HG02981 (cell line): ENCODE results near the gene MYRIP.
A peak's percentile ranks its signal among the peaks of the same experiment; 100 is the strongest.
"Not testable (repeated sequence)": the region's sequence is repeated elsewhere in the genome, so short reads cannot be mapped to it uniquely, and the experiment has no call there.

Experiments used
- ATAC-seq: cut with Tn5 transposase; IDR thresholded peaks from one replicate; pipeline ENCODE4 v1.9.1; 2021; ENCODE audit warnings: mild to moderate bottlenecking, moderate library complexity; ENCODE audit not compliant: unreplicated experiment

MYRIP gene

DNA sequence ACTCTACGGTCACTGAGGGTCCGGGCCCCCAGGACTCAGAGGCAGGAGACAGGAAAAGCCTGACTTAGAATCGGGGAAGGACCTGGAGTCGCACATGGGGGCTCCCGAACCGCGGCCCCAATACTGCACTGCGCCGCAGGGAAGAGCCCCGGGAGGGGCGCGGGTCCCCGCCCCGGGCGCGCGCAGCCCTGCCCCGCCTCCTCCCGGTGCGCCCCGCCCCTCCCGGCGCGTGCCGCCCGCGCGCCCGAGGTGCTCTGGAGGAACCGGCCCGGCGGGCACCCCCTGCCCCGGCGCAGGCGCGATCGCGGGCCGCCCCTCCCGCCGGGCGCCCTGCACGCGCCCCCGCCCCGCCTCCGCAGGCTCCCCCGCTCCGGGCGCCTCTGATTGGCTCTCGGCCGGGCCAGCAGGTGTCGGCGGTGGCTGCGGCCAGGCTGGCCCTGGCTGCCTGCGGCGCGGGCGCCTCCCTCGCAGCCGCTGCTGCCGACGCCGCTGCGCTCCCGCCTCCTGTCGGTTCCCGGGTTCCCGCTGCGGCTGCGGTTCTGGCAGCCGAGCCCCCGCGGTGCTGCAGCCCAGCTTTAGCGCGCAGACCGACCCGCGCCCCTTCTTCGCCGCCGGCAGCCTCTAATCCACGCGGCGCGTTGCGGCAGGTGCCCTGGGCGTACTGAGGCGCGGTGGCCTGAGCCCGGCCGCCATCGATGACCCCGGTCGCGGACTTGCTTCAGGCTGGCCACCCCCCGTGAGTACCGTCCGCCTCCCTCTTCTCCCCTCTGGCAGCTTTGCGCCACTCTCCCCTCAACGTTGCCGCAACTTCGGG, at the start of gene MYRIP:
MYRIP (plus strand) TSS at position 429 of the 814 bp plus-strand sequence. CDS start 91,208 bp downstream, outside the sequence.
- peak; percentile 75 for ATAC-seq

DNA sequence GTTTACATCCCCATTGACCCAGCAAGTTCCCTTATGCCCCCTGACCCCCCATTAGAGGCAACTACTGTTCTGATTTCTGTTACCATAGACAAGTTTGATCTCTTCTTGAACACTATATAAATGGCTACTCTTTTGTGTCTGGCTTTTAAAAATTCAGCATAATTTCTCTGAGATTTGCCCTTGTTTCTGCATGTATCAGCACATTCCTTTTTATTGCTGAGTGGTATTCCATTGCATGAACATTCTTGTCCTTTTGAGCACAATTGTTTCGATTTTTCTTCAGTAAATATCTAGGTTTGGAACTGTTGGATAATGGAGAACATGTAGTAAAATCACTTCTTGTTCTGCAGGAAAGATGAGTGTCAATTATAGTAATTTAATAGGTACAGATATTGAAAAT, 49.1 kb upstream of the MYRIP start:
- ATAC-seq = no peak

DNA sequence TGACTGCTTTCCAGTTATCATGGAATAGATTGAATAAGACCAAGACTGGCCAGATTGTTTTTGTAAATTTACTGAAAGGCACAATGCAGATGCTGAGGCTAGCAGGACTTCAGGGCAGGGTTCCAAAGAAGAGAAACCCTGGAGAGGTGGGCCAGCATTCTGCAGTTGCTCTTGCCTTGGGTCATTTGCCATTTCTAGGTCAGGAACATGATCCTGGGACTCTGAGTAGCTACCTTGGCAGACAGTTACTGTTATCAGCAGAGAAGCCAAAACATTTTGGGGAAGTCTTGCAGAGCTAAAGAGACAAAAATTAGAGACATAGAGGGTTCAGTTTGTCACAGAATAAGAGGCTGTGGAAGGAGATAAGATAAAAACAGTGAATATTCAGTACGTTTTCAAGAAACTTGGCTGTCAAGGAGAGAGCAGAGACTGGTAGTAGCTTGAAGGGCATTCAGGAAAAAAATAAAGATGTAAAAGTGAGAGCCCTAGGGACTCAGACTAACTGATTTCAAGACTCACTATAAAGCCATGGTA, 46.8 kb upstream of the MYRIP start:
- no peak for ATAC-seq

DNA sequence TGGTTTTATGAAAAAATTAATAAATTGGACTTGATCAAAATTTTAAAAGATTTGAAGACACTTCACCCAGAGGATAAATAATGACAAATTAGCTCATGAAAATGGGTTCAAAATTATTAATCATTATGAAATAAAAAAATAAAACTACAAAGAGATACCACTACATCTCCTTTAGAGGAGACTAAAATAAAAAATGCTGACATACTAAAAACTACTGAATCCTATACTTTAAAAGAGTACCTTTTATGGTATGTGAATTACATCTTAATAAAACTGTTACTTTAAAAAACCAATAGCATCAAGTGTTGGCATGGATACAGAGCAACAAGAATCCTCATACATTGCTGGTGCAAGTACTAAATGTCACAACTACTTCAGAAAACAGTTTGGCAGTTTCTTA, 46.0 kb upstream of the MYRIP start:
- ATAC-seq = no peak

DNA sequence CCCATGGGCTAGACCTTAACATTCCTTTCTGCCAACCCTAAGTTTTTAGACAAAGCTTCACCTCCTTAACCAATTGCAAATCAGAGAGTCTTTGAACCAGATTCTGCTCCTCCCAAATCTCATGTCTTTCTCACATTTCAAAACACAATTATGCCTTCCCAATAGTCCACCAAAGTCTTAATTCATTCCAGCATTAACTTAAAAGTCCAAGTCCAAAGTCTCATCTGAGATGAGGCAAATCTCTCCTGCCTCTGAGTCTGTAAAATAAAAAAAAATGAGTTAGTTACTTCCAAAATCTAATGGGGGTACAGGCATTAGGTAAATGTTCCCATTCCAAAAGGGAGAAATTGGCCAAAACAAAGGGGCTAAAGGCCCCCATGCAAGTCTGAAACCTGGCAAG, 43.8 kb upstream of the MYRIP start:
- no peak for ATAC-seq

DNA sequence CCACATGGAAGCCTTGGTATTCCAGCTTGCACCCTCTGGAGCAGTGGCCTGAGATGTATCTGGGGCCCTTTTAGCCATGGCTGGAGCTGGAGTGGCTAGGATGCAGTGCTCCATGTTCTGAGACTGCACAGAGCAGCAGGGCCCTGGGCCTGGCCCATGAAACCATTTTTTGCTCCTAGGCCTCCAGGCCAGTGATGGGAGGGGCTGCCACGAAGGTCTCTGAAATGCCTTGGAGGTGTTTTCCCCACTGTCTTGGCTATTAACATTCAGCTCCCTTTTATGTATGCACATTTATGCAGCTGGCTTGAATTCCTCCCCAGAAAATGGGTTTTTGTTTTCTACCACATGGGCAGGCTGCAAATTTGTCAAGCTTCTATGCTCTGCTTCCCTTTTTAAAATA, 43.0 kb upstream of the MYRIP start:
- ATAC-seq = no peak

DNA sequence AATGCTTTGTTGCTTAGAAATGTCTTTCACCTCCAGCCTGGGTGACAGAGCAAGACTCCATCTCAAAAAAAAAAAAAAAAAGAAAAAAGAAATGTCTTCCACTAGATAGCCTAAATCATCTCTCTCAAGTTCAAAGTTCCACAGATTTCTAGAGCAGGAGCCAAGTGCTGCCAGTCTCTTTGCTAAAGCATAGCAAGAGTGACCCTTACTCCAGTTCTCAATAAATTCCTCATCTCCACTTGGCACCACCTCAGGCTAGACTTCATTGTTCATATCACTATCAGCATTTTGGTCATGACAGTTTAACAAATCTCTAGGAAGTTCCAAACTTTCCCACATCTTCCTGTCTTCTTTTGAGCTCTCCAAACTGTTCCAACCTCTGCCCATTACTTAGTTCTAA, 42.5 kb upstream of the MYRIP start:
- not testable (repeated sequence) for ATAC-seq

DNA sequence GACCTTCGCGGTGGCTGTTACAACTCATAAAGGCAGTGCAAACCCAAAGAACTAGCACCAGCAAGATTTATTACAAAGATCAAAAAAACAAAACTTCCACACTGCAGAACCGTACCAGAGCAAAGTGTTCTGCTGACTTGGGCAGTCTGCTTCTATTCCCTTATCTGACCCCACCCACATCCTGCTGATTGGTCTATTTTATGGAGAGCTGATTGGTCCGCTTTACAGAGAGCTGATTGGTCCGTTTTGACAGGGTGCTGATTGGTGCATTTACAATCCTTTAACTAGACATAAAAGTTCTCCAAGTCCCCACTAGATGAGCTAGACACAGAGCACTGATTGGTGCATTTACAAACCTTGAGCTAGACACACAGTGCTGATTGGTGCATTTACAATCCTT, 31.2 kb upstream of the MYRIP start:
- ATAC-seq = not testable (repeated sequence)

DNA sequence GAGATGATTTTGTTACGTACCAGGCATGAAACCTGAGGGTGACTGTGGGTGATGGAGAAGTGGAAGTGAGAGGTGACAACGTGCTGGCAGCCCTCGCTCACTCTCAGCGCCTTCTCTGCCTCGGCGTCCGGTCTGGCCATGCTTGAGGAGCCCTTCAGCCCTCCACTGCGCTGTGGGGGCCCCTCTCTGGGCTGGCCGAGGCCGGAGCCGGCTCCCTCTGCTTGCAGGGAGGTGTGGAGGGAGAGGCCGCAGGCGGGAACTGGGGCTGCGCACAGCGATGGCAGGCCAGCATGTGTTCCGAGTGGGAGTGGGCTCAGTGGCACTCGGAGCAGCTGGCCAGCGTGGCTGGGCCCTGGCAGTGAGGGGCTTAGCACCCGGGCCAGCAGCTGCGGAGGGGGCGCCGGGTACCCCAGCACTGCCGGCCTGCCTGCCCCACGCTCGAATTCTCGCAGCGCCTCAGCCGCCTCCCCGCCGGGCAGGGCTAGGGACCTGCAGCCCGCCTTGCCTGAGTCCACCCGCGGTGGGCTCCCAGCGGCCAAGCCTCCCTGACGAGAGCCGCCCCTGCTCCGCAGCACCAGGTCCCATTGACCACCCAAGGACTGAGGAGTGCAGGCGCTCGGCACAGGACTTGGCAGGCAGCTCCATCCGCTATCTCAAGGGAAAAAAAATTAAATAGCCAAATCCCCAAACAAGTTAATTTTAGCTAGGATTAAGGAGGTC, 29.7 kb upstream of the MYRIP start:
- no peak for ATAC-seq

DNA sequence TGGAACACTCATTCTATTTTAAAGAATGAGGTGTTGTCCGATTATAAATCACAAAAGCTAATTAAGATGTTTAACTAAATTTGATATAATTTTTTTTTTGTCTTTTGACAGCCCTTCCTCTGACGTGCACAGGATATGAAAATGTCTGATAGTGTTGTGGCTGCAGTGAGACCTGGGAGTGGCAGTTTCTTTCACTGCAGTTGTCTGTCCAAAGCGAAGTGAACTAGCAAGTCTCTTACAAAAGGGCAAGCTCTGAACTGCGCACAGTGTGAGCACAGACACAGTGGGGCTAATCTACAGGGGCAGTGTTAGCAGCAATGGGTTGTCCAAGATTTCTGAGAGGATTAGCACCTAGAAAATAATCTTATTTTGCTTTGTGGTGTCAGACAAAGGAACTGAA, 29.1 kb upstream of the MYRIP start:
- no peak for ATAC-seq

DNA sequence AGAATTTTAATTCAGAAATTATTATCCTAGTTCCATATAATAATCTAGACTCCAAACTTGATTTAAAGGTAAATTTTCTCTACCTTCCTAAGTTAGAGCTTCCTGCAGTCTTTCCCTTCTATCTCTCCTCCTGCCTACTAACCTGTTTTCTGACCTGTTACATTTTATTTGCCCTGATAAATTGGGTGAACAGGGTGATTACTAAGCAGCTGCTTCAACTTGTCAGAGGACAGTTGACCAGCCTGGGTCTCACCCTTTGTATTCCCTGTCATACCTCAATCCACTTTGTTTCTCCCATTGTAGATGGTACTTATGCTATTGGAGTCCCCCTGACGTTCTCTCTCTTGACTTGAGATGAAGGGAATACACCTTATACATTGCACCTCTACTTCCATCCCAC, 28.4 kb upstream of the MYRIP start:
- no peak for ATAC-seq

DNA sequence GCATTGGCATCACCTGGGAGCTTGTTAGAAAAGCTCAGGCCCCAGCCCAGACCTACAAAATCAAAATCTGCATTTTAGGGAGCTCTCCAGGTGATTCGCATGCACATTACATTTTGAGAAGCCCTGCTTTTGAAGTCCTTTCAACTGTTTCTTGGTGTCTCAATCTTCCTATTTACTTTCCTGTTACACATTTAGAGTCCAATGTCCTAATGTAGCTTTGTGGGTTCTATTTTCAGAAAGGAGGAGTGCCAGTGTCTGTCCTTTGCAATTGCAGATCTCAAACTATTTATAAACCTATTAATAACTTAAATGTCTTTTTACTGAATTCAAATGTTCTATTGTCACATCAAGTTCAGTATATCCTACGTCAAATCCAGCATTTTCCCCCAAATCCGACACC, 27.8 kb upstream of the MYRIP start:
- no peak for ATAC-seq

DNA sequence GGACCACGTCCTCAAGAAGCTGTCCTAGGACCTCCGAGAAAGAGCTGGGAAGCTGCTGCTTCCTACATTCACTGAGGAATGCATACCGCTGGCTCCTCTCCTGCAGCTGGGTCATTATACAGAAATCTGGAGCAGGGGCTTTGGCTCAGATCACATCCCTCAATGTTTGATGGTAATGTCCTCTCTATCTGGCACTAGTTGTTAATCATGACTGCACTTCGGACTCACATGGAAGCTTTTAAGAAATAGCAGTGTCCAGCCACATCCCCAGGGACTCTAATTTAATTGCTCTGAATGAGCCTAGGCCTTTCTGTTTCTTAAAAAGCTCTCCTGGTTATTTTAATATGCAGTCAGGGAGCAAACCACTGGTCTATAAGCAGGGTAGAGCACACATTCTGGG, 25.7 kb upstream of the MYRIP start:
- ATAC-seq = no peak

DNA sequence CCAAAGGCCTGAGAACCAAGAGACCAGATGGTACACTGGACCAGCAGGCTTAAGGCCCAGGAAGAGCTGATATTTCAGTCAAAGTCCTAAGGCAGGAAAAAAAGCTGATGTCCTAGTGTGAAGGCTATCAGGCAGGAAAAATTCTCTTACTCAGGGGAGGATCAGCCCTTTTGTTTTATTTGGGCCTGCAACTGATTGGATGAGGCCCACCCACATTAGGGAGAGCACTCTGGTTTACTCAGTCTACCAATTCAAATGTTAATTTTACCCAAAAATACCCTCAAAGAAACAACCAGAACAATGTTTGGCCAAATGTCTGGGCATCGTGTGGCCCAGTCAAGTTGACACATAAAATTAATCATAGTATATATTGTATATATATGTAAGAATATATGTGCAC, 24.5 kb upstream of the MYRIP start:
- no peak for ATAC-seq

DNA sequence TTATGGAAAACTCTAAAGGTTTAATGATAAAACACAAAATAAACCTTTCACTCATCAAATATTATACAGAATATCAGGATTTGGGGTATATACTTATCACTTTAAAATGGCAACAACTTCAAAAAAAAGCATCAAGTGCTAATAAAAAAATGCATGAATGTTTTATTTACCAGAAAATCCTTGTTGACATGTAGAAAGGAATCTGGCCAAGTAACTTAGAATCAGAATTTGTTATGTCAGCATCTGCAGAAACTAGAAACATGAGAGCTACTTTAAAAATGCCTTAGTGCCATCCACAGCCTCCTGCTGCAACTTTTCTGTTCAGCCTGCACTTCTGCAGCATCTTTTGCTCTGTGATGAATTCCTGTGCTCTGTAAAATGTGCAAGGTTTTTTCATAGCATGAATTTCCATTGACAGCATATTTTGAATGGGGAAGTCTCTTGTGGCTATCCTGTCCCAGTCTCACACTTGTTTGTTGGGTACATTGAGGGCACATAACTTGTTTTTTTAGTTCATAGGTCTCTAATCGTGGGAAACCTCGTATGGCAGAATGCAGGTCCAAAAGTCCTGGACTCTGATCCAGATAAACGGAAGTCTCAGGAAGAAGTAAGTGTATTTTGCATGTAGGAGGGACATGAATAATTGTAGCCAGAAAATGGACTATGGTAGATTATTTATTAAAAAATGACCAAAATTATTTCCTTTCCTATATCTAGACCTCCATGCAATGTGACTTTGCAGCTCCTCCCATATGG, 21.1 kb upstream of the MYRIP start:
- ATAC-seq = no peak

DNA sequence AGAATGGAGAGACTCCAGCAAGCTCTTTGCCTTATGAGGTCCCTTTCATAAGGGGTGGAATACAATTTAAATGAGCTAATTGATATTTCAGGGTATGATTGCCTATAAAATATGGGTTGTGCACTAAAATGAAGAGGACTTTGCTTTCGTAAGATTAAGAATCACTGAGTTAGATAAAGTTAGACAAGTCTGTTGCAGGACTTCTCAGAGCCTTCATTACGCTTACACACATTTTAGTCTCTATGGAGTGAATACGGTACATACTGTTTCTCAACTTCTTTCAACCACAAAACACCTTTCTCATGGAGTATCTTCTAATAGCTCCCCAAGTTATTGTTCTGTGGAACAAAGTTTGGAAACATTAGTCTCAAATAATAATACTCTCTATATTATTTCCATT, 17.8 kb upstream of the MYRIP start:
- ATAC-seq = no peak

DNA sequence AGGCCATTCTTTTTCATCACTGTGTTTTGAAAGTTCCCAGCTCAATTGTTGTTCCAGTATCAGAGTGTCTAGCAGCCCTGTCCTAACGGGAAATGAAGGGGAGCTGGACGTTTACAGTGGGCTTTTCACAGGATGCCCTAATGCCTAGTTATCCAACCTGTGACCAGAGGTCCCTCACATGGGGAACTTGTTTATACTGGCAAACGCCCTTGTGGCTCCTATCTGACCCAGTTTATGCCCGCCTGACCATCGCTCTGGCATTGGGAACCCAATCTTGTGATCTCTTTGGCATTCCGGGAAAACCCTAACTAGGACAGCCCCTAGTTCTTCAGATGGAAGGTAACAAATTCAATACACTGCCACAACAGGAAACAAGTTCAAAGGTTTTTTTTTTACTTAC, 14.5 kb upstream of the MYRIP start:
- no peak for ATAC-seq

DNA sequence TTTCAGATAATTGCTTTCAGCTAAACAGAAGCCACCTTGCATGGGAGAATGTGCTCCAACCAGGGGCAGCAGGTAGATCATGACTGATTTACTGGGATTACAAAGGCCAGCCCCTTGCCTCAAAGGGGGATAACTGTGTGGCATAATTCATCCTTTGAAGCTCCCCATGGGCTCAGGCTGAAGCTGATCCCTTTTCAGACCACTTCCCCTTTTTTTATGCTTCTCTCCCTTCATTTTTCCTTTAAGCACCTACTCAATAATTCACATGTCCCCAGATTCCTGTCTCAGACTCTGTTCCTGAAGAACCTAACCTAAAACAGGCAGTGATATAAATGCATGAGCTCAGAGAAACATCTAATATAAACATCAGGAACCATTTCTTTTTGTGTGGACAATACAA, 8.2 kb upstream of the MYRIP start:
- no peak for ATAC-seq

DNA sequence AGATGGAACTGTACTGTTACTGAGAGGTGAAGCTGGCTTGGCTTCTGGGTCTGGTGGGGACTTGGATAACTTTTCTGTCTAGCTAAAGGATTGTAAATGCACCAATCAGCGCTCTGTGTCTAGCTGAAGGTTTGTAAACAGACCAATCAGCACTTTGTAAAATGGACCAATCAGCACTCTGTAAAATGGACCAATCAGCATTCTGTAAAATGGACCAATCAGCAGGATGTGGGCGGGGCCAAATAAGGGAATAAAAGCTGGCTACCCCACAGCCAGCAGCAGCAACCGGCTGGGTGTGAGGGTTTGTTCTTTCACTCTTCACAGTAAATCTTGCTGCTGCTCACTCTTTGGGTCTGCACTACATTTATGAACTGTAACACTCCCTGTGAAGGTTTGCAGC, 6.9 kb upstream of the MYRIP start:
- ATAC-seq = not testable (repeated sequence)

DNA sequence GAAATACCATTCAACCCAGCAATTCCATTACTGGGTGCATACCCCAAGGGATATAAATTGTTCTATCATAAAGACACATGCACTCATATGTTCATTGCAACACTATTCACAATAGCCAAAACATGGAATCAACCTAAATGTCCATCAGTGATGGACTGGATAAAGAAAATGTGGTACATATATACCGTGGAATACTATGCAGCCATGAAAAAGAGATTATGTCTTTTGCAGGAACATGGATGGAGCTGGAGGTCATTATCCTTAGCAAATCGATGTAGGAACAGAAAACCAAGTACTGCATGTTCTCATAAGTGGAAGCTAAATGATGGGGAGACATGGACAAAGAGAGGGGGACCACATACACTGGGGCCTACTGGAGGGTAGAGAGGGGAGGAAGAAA, 5.5 kb upstream of the MYRIP start:
- no peak for ATAC-seq

DNA sequence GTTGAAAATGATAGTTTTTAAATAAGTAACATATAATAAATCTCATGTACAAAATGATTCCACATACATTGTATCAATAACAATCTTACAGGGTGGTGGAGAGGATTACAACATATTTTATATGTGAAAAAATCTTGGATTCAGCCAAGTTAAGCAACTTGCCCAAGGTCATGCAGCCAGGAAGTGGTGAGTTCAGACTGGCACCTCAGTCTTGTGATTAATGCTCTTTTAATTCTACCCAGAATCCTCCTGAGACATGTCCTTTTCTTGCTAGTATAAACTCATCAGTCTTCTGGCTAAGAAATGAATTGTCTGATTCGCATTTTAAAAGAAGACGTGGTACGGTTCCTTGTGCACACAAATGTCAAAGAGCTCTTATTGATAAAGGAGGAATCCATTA, 4.5 kb upstream of the MYRIP start:
- ATAC-seq = no peak
